ENCODE data around the gene WFDC8. TPM values are rescaled to one million over a fixed set of nuclear protein-coding genes. Genes with fewer than 3 reads are reported as not detected.

Gene WFDC8
- polyA plus RNA-seq, 1 of the 3 experiments (the other 2 are of a cell fraction): not detected

DNA sequence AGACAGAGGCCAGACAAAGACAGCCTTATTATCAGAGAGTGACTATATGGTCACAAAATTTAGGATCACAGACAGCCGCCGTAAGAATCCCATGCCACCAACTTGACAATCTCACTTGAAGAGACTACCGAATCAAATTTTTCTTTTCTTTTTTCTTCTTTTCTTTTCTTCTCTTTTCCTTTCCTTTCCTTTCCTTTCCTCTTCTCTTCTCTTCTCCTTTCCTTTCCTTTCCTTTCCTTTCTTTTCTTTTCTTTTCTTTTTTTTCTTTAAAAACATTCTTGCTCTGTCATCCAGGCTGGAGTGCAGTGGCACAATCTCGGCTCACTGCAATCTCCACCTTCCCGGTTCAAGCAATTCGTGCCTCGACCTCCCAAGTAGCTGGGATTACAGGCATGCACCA lies 30.7 kb downstream of the WFDC8 start:
- Histone ChIP-seq H3K27me3 (ENCODE audit: insufficient read depth) (peaks cover 23% of the 10 kb centered on the region; the same call in 1 of the 2 replicates), H3K9ac (no peak overlapping the region), H3K4me2 (no peak overlapping the region), H3K27ac (ENCODE audit: low read depth in 2 of 2, low read length in 1 of 2) (no peak overlapping the region), H2AFZ (ENCODE audit: low read depth) (no peak overlapping the region), H3F3A (replicated peaks; ENCODE audit: insufficient read depth) (no peaks in the 10 kb centered on the region), H3K79me2 (ENCODE audit: insufficient read depth) (no peaks in the 10 kb centered on the region), H3K4me1 (ENCODE audit: control insufficient read depth in 1 of 2, insufficient read depth in 2 of 2, low read depth in 1 of 2, low read length in 1 of 2) (no peaks in the 10 kb centered on the region), H3K4me3 (ENCODE audit: low read depth in 2 of 2, low read length in 1 of 2) (no peak overlapping the region), H3K9me3 (no peaks in the 10 kb centered on the region), H4K20me1 (ENCODE audit: insufficient read depth) (no peaks in the 10 kb centered on the region), H3K9me2 (no peaks in the 10 kb centered on the region), H3K36me3 (replicated peaks in 1 of 2; ENCODE audit: control insufficient read depth in 1 of 2, insufficient read depth in 2 of 2, low read length in 1 of 2) (no peaks in the 10 kb centered on the region)
- TF ChIP-seq FOSL2 (IDR thresholded peaks at IDR 0.05; ENCODE audit: borderline replicate concordance, low read depth): no peak
- TF ChIP-seq, protein P1, sequence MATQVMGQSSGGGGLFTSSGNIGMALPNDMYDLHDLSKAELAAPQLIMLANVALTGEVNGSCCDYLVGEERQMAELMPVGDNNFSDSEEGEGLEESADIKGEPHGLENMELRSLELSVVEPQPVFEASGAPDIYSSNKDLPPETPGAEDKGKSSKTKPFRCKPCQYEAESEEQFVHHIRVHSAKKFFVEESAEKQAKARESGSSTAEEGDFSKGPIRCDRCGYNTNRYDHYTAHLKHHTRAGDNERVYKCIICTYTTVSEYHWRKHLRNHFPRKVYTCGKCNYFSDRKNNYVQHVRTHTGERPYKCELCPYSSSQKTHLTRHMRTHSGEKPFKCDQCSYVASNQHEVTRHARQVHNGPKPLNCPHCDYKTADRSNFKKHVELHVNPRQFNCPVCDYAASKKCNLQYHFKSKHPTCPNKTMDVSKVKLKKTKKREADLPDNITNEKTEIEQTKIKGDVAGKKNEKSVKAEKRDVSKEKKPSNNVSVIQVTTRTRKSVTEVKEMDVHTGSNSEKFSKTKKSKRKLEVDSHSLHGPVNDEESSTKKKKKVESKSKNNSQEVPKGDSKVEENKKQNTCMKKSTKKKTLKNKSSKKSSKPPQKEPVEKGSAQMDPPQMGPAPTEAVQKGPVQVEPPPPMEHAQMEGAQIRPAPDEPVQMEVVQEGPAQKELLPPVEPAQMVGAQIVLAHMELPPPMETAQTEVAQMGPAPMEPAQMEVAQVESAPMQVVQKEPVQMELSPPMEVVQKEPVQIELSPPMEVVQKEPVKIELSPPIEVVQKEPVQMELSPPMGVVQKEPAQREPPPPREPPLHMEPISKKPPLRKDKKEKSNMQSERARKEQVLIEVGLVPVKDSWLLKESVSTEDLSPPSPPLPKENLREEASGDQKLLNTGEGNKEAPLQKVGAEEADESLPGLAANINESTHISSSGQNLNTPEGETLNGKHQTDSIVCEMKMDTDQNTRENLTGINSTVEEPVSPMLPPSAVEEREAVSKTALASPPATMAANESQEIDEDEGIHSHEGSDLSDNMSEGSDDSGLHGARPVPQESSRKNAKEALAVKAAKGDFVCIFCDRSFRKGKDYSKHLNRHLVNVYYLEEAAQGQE (IDR thresholded peaks at IDR 0.05; ENCODE audit: low read depth, low read length): no peak
- no peak for TF ChIP-seq ELF1 (IDR thresholded peaks at IDR 0.05)
- TF ChIP-seq RAD21 (IDR thresholded peaks at IDR 0.05; ENCODE audit: low read length): no peak
- TF ChIP-seq POLR2AphosphoS5 (IDR thresholded peaks at IDR 0.05; ENCODE audit: low read depth, low read length): no peak
- no peak for TF ChIP-seq TAF1 (IDR thresholded peaks at IDR 0.05; ENCODE audit: borderline replicate concordance, low read depth, low read length)
- TF ChIP-seq USF1 (IDR thresholded peaks at IDR 0.05; ENCODE audit: borderline replicate concordance, low read depth): no peak
- TF ChIP-seq NRF1 (IDR thresholded peaks at IDR 0.05; ENCODE audit: low read depth, low read length): no peak
- no peak for TF ChIP-seq GABPA (IDR thresholded peaks at IDR 0.05; ENCODE audit: low read depth)
- TF ChIP-seq, protein P2, sequence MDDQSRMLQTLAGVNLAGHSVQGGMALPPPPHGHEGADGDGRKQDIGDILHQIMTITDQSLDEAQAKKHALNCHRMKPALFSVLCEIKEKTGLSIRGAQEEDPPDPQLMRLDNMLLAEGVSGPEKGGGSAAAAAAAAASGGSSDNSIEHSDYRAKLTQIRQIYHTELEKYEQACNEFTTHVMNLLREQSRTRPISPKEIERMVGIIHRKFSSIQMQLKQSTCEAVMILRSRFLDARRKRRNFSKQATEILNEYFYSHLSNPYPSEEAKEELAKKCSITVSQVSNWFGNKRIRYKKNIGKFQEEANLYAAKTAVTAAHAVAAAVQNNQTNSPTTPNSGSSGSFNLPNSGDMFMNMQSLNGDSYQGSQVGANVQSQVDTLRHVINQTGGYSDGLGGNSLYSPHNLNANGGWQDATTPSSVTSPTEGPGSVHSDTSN (IDR thresholded peaks at IDR 0.05): no peak
- POLR2A ChIA-PET: no interaction called here
- DNase-seq: no peak
- CTCF ChIA-PET: no interaction called here
- 21% methylated on average over 7 of the region's 7 CpGs for WGBS (ENCODE audit: low lambda C conversion rate)

DNA sequence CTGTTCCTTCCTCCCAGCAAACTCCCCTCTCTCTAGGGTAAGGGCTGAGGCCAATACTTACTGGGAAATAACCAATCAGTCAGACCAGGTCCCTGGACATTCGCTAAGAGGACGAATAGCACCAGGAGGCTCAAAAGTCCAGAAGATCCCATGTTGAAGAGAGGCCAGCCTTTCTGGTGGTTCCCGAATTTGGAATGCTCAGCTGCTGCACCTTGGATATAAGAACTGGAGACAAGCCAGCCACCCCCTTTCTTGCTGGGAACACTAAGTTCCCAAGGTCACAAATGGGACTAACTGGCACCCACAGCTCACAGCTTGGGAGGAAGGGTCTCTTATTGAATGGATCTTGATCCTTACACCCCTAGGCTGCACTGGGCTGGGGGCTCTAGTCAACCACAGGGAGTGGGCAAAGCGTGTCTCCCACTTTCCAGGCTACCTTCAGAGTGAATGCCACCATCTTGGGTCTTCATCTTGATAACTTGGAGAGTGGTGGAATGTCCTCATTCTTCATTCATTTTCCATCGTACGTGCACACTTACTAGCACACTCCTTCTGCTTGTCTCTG lies 31.8 kb downstream of the WFDC8 start, which contains the start of gene EPPIN:
Gene EPPIN (minus strand): TSS at position 196 of the 565 bp plus-strand sequence. CDS start 44 bp downstream, at position 152.
- Histone ChIP-seq H3K4me2 (no peak within 1 kb of the TSS), H3K4me1 (ENCODE audit: control insufficient read depth in 1 of 2, insufficient read depth in 2 of 2, low read depth in 1 of 2, low read length in 1 of 2) (no peaks in the 10 kb centered on the region), H3K9me2 (no peaks in the 10 kb centered on the region), H3K79me2 (ENCODE audit: insufficient read depth) (no peaks in the 10 kb centered on the region), H3K9ac (no peak within 1 kb of the TSS), H2AFZ (ENCODE audit: low read depth) (no peak within 1 kb of the TSS), H4K20me1 (ENCODE audit: insufficient read depth) (no peaks in the 10 kb centered on the region), H3F3A (replicated peaks; ENCODE audit: insufficient read depth) (no peaks in the 10 kb centered on the region), H3K4me3 (ENCODE audit: low read depth in 2 of 2, low read length in 1 of 2) (no peak within 1 kb of the TSS), H3K36me3 (replicated peaks in 1 of 2; ENCODE audit: control insufficient read depth in 1 of 2, insufficient read depth in 2 of 2, low read length in 1 of 2) (no peaks in the 10 kb centered on the region), H3K27ac (ENCODE audit: low read depth in 2 of 2, low read length in 1 of 2) (no peak within 1 kb of the TSS), H3K27me3 (ENCODE audit: insufficient read depth) (peaks cover 23% of the 10 kb centered on the region; the same call in 1 of the 2 replicates), H3K9me3 (no peaks in the 10 kb centered on the region)
- DNase-seq: no peak
- ChIA-PET CTCF (no interaction called here), POLR2A (no interaction called here)
- 4% methylated on average over 6 of the region's 6 CpGs for WGBS (ENCODE audit: low lambda C conversion rate)
- TF ChIP-seq YY1 (IDR thresholded peaks at IDR 0.05; ENCODE audit: low read depth): no peak
- no peak for TF ChIP-seq RXRA (IDR thresholded peaks at IDR 0.05; ENCODE audit: borderline replicate concordance, low read depth)
- TF ChIP-seq JUND (IDR thresholded peaks at IDR 0.05): no peak
- no peak for TF ChIP-seq RFX5 (IDR thresholded peaks at IDR 0.05; ENCODE audit: low read length)
- no peak for TF ChIP-seq GATA2 (CRISPR knock-in tag; IDR thresholded peaks at IDR 0.05)
- TF ChIP-seq MAX (IDR thresholded peaks at IDR 0.05; ENCODE audit: low read depth): no peak
- TF ChIP-seq EZH2phosphoT487 (IDR thresholded peaks at IDR 0.05; ENCODE audit: borderline replicate concordance, low read depth): no peak
- no peak for TF ChIP-seq SMC3 (IDR thresholded peaks at IDR 0.05; ENCODE audit: low read depth, low read length)
- TF ChIP-seq, protein P1 (IDR thresholded peaks at IDR 0.05; ENCODE audit: low read depth, low read length): no peak
- TF ChIP-seq NRF1 (IDR thresholded peaks at IDR 0.05; ENCODE audit: low read depth, low read length): no peak
- TF ChIP-seq FOXJ3 (CRISPR knock-in tag; IDR thresholded peaks at IDR 0.05): no peak

Data from SK-N-SH (cell line).